DMS79 treated with DMSO at 0.1 percent for 48 hours (cell line): Measurements from ENCODE around the gene CDK17.
A peak's percentile ranks its signal among the peaks of the same experiment; 100 is the strongest.
"Not testable (repeated sequence)": the region's sequence is repeated elsewhere in the genome, so short reads cannot be mapped to it uniquely, and the experiment has no call there.

Source experiments
- DNase-seq: peaks from one replicate; lab custom pipeline; 2025; lab: John Stamatoyannopoulos, UW

The CDK17 gene

DNA sequence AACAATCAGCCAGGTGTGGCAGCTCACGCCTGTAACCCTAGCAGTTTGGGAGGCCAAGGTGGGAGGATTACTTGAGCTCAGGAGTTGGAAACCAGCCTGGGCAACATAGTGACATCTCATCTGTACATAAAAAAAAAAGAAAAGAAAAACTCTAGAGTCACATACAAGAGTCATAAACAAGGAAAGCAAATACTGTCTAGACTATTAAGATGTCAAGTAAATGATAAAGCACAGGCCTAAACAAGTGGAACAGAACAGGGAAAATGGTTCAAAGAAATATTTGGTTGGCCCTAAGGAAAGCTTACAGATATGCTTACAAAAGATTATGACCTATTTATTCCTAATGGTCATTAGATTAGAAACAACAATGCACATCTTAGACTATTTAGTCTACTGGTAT, 12.3 kb downstream of the CDK17 start:
- DNase-seq: no peak

DNA sequence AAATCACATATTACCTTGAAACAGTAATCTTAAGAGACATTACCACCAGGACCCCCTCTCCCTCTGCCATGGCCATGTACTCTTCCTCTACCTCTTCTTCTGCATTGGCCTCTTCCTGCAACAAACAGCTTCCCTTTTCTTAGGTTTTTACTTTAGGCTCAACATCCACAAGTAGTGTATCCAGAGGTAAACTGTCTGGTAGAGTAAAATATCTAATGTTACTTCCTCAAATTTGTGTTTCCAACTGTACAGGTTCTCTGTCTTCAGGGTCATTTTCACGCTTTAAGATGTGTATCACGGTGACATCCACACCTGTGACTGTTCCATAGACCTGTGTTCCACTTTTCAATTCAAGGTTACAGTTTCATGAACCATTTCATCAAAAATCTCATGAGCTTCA, 13.4 kb downstream of the CDK17 start:
- DNase-seq: no peak

DNA sequence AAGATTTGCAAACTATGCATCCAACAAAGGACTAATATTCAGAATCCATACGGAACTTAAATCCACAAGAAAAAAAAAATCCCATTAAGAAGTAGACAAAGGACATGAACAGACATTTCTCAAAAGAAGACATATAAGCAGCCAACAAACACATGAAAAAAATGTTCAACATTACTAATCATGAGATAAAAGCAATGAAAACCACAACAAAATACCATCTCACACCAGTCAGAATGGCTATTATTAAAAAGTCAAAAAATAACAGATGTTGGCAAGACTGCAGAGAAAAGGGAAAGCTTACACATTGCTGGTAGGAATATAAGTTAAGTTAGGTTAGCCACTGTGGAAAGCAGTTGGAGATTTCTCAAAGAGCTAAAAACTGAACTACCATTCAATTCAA, 16.2 kb downstream of the CDK17 start:
- DNase-seq: no peak

DNA sequence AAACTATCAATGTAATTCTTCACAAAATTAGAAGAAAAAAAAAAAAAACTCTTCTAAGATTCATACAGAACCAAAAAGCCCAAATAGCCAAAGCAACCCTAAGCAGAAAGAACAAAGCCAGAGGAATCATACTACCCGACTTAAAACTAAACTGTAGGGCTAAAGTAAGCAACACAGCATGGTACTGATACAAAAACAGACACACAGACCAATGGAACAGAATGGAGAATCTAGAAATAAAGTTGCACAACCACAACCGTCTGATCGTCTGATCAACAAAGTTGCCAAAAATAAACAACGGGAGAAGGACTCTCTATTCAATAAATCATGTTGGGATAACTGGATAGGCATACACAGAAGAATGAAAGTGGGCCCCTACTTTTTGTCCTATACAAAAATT, 16.9 kb downstream of the CDK17 start:
- DNase-seq: no peak

DNA sequence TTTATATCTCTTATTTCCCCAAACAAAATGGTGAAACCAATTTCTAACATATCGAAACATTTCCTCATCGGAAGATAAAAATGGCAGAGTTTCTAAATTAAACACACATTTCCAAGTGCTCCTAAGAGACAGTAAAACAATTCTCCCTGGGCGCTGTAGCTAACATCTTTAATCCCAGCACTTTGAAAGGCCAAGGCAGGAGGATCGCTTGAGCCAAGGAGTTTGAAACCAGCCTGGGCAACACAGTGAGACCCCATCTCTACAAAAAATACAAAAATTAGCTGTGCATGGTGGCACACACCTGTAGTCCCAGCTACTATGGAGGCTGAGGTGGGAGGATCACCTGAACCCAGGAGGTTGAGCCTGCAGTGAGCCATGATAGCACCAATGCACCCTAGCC, 20.5 kb downstream of the CDK17 start:
- not testable (repeated sequence) for DNase-seq

DNA sequence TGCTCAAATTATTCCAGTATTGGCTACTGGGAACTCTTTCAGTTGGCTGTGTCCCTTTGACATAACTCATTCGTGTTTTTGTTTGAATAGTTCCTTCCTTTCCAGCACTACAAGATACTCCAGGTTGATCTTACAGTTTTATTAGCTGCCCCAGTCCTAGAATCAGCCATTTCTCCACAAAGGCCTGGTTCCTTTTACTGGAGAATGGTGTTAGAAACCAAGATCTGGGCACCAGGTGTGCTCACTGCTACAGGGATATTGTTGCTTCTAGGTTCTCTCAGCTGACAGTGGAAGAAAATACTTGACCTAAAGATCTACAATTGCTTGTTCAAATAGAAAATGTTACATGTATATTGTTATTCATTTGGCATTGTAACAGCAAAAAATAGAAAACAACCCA, 21.9 kb downstream of the CDK17 start:
- DNase-seq: no peak

DNA sequence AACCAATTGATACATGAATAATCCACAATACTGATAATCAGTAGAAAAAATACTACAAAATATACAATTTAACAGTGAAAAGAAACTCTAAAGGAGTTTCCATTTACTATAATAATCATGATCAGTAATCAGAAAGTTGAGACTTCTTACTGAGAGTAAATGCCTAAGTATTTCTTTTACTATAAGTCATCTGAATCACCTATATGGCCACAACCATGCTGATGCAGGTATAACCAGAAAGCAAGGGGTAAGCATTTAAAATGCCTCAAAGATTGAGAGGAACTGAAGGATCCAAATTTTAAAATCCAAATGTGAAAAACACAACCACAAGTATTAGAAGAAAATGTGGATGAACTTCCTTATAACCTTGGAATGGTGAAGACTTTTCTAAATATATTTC, 23.4 kb downstream of the CDK17 start:
- no peak for DNase-seq

DNA sequence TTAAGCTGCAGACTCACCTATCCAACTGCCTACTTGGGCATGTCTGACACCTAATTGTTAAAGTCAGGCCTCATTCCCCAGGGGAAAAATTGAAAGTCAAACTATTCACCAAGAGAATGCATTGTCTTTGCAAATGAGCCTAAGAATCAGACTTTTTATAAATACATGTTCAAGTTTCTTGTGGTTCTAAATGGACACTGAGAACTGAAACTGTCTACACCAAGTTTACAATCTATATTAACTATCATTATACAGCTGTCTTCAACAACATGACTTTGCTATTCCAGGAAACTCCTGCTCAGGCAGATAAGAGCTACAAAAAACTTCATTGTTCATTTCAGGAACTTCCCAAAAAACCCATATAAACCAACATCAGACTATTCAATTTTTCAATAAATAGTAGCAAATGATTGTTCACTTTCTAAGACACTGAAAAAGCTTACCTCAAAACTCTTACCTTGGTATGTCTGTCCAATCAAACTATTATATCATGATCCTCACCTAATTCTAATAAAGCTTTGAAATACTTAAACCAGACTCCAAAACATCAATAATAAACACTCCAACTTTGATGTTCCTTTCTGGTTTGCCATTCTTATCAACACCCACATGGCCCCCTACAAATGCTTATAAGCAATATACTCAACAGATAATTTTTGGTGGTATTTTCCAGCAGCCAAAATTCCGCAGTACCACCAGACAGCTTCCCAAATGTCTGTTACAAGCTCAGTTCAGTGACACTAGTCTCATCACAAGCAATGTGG, 24.2 kb downstream of the CDK17 start:
- DNase-seq: no peak

DNA sequence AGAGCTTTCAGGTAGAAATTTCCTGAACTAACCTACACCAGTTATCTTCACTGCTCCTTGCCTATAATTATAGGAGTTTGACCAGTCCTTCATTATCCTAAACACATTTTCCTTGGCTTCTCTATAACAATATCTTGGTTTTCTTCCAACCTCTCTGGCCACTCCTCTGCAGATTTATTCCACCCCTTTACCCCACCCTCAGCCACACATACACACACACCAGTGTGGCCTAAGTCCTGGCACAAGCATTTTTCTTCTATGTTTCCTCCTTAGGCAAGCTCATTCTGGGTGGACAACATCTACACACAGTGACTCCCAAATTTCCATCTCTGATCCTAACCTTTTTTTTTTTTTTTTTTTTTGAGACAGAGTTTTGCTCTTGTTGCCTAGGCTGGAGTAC, 25.1 kb downstream of the CDK17 start:
- DNase-seq: no peak

DNA sequence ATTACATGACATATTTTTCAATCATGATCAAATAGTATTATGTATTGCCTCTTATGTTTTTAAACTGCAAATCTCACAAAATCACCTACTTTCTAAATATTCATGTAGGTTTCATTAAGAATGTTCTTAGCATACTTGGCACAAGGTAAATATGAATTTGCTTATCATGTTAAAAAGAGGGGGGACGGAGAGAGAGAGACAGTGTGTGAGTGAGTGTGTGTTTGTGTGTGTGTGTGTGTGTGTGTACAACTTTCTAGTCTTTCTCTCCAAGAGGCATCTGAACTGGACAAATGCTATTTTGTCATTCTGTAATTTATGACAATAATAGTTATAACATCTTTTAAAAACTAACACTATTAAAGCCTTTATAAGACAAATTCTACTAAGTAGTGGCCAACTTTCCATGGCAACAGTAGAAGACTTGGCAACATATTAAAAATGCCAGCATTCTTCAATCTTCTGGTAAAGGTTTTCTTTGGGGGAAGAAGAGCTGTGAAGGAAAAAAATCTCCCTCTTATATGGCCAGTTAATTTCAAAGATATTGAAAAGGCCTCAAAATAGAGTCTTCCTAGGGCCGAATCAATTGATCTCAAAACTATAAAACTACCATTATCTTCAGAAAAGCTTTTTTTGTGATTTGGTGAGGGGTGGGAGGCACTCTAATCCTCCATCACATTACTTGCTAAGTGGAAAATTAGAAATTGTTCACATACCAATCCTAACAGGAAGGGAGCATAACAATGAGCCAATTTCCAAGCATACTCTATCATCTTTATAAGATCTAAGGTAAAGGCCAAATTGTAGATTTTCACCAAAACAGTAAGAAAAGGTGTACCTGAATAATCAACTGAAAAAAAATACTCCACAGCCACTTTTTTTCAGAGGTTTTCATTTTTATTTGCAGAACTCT, 28.2 kb downstream of the CDK17 start:
- no peak for DNase-seq

DNA sequence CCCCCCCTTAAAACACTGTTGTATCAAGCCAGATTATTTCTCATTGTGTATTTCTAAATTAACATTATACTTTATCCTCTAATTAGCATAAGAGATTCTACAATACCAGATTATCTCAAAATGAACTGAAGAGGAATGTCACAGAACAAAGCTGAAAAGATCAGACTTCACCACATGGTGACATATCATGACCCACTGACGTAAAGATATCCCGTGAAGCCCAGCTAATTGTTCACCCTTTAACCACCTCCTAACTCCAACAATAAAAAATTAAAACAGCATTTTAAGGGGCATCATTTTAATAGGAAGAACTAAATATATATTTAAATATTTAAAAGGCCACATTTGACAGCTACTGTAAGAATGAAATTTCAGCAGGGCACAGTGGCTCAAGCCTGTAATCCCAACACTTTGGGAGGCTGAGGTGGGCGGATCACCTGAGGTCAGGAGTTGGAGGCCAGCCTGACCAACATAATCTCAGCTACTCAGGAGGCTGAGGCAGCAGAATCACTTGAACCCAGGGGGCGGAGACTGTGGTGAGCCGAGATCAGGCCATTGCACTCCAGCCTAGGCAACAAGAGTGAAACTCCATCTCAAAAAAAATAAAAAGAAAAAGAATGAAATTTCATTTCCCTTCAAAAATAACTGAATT, 29.0 kb downstream of the CDK17 start:
- no peak for DNase-seq

DNA sequence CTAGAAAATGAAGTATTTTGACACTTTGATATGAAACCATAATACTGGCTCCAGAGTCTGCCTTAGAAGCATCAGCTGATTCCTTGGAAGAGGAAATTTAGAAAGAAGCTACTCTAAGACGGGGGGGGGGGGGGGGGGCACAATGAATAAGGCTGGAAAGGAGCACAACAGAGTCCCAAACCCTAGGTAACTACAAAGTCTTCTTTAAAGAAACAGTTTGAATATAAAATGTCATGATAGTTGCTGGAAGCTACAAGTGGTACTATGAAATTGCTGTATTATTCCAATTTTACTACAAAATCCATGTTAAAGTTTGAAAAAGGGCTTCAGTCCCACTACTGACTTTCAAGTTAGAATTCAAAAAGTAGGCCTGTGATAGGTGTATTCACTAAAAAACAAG, 31.6 kb downstream of the CDK17 start:
- no peak for DNase-seq

DNA sequence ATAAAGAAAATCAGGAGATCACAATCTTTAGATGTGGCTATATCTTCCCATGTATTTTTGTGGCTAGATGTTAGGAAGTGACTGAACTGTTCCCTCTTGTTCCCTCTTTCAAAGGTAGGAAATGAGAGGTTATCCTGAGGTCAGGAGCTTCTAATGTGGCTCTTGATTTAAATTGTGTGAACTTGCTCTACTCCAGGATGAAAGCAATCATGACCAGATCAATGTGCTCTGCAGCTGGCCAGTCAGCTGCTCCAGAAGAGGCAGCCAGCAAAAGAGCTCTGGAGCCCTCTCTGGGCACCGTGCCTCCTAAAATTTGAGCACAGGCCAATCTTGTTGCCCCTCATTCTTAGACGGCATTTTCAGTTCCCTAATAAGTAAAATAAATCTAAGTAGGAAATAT, 32.0 kb downstream of the CDK17 start:
- peak; percentile 70 for DNase-seq

DNA sequence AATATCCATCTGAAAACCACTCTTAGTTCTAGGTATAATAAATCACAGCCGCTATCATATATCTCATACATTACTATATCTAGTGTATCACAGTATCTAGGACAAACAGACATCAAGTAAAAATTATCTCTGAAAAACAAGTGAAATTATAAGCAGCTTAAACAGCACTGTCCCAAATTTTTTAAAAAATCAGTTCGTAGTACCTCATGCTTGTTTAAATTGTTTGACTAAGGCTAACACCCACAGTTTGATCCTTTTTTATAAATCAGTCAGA, 33.9 kb downstream of the CDK17 start:
- no peak for DNase-seq

DNA sequence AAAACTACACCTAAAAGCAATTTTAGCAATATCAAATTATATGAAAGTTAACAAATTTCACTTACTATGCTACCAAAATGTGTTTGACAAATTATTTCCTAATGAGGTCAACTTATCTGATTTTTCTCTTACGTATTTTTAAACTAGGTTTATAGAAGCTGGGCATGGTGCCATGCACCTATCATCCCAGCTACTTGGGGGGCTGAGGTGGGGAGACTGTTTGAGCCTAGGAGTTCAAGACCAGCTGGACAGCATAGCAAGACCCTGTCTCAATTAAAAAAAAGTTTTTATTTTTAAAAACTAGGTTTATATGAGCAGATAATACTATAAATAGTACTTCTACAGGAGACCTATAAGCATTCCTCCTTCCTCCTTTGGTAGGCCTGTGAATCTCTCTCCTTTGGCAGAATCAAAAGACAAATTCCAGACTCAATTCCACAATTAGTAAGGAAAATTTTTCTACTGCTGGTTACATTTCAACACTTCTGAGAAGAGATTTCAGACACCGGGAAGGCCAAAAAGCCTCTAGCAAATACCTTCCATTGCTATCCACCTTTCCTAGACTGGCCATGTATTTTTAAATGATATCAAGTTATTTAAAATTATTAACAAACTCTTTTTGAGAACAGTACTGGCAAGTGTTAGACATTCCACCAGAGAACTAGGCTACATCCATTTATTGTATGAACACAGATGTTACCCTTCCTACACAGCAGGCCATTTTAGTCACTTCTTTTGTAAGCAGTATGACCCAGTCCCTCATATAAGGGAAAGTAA, 34.4 kb downstream of the CDK17 start:
- DNase-seq: no peak

DNA sequence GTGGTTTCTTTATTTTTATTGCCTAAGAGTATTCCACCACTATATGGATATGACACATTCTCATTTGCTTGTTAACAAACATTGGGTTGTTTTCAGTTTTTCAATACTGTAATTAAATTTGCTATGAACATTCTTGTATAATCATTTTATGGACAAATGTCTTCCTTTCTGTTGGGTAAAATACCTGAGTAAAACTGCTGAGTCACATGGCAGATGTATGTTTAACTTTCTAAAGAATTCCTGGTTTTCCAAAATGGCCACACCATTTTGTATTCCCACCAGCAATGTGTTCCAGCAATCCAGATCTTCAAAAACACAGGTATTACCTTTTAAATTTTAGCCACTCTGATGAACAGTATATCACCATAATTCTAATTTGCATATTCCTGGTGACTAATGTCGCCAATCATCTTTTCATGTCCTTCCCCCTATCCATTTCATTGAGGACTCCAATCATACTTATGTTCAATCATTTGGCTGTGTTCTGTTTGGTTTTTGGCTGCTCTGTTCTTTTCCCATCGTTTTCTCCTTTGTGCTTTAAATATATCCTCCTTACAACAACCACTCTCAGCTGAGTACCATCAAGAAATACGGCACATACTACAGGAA, 36.0 kb downstream of the CDK17 start:
- DNase-seq: no peak

DNA sequence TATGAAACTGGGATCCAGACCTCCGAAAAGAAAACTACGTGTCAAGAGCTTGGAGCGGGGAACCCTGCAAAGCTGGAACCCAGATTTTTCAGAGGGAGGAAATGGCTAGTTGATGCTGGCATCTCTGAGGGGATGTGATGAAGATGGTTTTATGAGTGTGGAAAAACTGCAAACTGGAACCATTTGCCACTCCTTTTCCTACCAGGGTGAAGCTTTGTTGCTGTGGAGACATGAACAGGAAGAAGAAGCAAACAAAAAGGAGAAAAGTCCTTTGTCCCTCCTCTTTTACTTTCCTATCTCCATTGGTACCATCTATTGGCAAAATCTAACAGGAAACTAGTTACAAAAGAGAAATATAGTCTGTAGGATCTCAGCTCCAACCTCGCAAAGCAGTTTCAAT, 39.2 kb downstream of the CDK17 start:
- DNase-seq: no peak

DNA sequence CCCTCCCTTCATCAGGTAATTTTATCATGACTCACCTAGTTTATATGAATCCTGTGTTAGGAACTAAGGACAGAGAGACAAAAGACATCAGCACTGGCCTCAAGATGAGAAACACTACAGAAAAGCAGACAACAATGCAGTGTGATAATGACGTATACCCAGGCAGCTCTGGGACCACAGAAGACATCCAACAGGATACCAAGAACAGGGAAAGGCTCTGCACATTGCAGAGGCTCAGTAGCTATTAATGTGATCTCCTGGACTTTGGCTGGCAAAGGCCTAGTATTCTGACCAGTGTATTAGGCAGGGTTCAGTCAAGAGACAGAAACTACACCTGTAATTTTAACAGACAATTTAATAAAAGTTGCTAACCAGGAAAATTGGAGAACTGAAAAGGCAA, 39.7 kb downstream of the CDK17 start:
- DNase-seq: no peak

DNA sequence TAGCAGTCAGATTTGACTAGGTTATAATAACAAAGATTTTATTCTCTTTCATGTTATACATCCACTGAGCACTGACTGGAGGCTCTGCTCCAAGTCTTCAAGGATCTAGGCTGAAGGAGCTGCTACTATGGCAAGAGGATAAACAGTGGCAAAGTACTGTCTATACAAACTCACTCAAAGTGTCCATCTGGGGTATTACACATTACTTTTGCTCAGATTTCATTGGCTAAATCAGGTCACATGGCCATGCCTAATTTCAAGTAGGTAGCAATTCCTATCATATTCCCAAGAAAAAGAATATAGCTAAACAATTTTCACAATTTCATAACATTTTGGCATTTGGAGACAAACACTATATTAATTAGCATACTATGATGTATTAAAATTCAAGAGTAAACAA, 40.9 kb downstream of the CDK17 start:
- DNase-seq: no peak

DNA sequence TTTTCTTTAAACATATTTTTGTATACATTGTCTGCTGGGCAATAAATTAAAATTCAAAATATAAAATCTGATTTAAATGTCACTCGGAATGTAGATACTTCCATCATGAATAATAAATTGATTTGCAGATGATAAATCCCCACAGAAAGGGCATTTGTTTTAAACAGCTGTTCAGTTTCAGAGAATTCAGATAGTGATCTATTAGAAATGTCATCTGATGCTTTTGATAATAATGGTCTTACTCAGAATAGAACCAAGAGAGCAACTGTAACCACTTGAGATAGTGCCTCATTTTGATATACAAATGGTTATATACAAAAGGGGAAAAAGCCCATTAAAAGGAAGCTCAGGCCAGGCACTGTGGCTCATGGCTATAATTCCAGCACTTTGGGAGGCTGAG, 43.4 kb downstream of the CDK17 start:
- DNase-seq: no peak

DNA sequence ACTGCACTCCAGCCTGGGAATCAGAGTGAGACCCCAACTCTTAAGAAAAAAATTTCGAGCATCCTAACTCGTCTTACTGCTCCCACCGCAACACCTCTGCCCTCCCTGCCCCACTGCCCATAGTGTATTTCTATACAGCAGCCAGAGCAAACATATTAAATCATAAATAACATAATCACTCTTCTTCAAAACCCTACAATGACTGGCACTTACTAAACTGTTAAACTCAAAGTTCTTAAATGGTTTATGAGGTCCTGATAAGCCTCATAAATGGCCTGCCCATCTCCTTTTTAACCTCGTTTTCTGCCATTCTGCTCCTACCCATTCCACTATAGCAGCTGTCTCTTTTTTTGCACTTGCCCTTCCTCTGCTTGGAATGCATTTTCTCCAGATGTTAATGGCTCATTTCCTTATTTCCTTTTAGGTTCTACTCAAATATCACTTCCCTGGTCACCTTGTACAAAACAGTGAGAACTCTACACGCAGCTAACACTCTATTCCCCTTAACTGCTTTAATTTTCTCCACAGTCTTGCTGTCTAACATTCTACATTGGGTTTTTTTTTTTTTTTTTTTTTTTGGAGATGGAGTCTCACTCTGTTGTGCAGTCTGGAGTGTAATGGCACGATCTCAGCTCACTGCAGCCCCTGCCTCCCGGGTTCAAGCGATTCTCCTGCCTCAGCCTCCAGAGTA, 45.2 kb downstream of the CDK17 start:
- DNase-seq: no peak
